Epidermal melanocyte (primary cell): ENCODE data around the gene HDAC4.

Source experiments
- DNase-seq: peaks from one replicate; pipeline ENCODE4 v3.0.0; 2011; ENCODE audit warnings: low spot score; ENCODE audit not compliant: insufficient read length

Gene HDAC4

GRCh38 chr2:239224955-239225354 is 175.9 kb downstream of the HDAC4 start:
- DNase-seq: no peak

GRCh38 chr2:239224199-239224570 is 176.6 kb downstream of the HDAC4 start:
- DNase-seq: no peak

GRCh38 chr2:239223310-239224198 is 177.3 kb downstream of the HDAC4 start:
- peak; percentile 65 for DNase-seq

GRCh38 chr2:239222706-239223309 is 178.0 kb downstream of the HDAC4 start:
- no peak for DNase-seq

- DNase-seq: peak; percentile 41
Measured at GRCh38 chr2:239222312-239222660, 178.5 kb downstream of the HDAC4 start.

- no peak for DNase-seq
Measured at GRCh38 chr2:239220981-239221396, 179.8 kb downstream of the HDAC4 start.

GRCh38 chr2:239220341-239220740 is 180.5 kb downstream of the HDAC4 start:
- DNase-seq: no peak

- DNase-seq: no peak
Measured at GRCh38 chr2:239216614-239217273, 184.1 kb downstream of the HDAC4 start.

- no peak for DNase-seq
Measured at GRCh38 chr2:239215988-239216613, 184.7 kb downstream of the HDAC4 start.

- no peak for DNase-seq
Measured at GRCh38 chr2:239215136-239215925, 185.5 kb downstream of the HDAC4 start.

GRCh38 chr2:239214725-239215124 is 186.1 kb downstream of the HDAC4 start:
- no peak for DNase-seq

GRCh38 chr2:239213643-239214101 is 187.1 kb downstream of the HDAC4 start:
- DNase-seq: no peak

- DNase-seq: no peak
Measured at GRCh38 chr2:239212929-239213642, 187.7 kb downstream of the HDAC4 start.

GRCh38 chr2:239212121-239212928 is 188.5 kb downstream of the HDAC4 start:
- no peak for DNase-seq

GRCh38 chr2:239211396-239212094 is 189.3 kb downstream of the HDAC4 start:
- DNase-seq: no peak

GRCh38 chr2:239209783-239210182 is 191.0 kb downstream of the HDAC4 start:
- no peak for DNase-seq

- DNase-seq: no peak
Measured at GRCh38 chr2:239208465-239209180, 192.2 kb downstream of the HDAC4 start.

GRCh38 chr2:239206851-239207250 is 194.0 kb downstream of the HDAC4 start:
- no peak for DNase-seq
